ENCODE measurements around the gene KCTD18.

- no peak for TF ChIP-seq POLR2AphosphoS5 (IDR thresholded peaks at IDR 0.05; ENCODE audit: low read depth, low read length)
- TF ChIP-seq CTCF (IDR thresholded peaks at IDR 0.05), result no peak
- TF ChIP-seq REST (IDR thresholded peaks at IDR 0.05; ENCODE audit: insufficient read depth in 1 of 2, low read depth in 2 of 2, low read length in 1 of 2), result no peak
- no peak for TF ChIP-seq TCF7L2 (IDR thresholded peaks at IDR 0.05; ENCODE audit: low read depth, low read length)
These were observed 3.2 kb downstream of the KCTD18 start for GRCh38 chr2:200506679-200507078.

Measured in Panc1 (cell line).